ENCODE results near the gene BMP7. TPM values are rescaled to one million over a fixed set of nuclear protein-coding genes. Genes with fewer than 3 reads are reported as not detected.
"Not testable (repeated sequence)": the region's sequence is repeated elsewhere in the genome, so short reads cannot be mapped to it uniquely, and the experiment has no call there.

The BMP7 gene
- total RNA-seq, 1 donor from 2014 or later = 0.10 TPM

DNA sequence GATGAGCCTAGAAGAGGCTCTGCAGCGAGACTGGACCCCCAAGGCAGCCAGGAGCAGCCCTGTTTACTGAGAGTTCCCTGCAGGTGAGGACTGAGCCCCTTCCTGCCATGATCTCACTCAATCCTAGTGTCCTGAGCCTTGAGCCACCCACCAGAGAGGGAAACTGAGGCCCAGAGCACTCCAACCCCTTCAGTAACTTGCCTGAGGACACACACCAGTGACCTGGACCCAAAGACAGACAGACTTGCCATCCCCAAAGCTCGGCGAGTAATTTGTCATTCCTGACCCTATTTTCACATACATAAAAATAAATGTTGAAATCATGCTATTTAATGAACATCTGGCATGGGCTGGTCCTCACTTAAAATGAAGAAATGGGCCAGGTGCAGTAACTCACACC, 16.7 kb downstream of the BMP7 start:
- no peak for DNase-seq (ENCODE audit: low read depth)

DNA sequence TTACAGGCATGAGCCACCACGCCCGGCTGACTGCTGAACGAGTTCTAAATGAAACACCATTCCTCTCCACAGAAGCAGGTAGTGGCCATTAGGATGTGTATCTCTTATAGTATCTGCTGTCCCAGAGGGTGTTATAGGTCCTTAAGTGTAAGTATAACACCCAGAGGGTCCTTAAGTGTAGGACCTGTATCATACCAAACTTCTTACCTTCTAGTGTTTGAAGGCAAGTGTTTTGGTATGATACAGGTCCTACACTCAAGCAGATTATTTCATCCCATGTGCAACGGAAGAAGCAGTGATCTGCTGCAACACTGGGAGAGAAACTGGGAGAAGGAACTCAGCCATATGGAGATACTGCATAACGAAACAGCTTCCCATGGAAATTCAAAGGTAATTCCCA, 17.4 kb downstream of the BMP7 start:
- DNase-seq (ENCODE audit: low read depth) = no peak

DNA sequence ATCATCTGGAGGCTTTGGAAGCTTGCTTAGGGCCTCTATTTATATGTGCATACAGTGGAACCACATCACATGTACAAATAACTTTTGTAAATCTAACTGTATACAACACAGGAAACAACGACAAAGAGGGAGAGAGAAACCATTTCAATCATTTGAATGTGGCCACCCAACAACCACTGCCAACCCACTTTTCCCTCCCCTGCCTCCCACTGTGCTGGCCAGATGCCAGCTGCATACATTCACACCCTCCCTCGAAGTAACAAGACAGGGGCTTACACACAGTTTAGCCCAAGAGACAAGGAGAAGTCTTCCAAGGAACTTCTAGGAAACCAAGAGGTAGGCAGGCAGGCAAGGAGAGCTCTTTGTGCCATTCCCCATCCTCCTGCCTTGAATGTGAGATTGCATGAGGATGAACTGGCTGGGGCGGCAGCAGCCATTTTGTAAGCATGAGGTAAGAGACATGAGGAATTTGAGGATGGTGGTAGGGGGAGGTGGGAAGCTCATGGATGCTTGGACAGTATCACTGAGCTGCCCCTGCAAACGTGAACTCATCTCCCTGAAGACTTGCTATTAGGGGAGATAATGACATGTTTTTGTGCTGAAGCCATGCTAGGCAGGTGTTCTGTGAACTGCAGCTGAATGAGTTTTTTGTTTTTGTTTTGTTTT, 18.2 kb downstream of the BMP7 start:
- DNase-seq (ENCODE audit: low read depth) = no peak

DNA sequence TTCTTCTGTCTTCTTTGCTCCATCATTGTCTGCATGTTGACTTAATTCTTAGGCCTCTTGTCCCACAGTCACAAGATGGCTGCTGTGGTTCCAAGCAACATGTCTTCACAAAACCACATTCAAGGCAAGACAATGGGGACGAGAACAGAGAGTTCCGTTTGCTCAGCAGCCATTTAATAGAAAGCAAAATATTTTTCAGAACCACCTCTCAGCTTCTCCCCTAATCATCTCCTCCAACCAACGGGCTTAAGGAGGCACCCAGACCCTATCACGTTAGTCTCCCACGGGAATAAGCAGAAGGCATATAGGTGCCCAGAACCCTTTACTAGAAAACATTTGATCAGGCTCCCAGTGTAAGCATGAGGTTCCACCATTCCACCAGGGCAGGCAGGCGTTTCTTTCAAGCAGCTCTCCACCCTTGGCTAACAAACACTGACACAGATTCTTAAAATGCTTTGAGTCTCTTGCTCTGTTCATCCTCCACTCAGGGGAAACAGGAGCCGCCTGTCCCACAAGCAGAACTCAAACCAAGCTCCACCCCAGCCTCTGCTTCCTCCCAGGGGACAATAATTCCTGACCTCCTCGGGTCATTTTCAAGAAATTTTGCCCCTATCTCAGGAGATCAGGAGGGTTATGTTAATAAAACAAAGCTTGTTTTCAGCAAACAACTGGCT, 19.0 kb downstream of the BMP7 start:
- DNase-seq (ENCODE audit: low read depth) = no peak

DNA sequence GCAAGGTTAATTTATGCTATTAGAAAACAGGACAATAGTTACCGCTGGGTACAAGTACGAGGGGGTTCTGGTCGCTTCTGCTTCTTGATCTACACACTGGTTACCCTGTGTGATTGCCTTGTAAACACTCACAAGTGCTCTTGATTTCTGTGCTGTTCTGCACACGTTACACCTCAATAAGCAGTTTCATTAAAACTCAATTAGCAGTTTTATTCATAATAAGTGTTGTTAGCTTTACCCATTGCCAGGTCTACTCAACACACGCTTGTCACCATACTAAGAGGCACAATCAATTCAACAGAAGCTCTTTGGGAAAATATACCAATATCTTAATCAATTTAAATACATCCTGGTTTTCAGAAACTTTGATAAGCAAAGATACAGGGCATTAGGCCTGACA, 20.4 kb downstream of the BMP7 start:
- DNase-seq (ENCODE audit: low read depth) = no peak

DNA sequence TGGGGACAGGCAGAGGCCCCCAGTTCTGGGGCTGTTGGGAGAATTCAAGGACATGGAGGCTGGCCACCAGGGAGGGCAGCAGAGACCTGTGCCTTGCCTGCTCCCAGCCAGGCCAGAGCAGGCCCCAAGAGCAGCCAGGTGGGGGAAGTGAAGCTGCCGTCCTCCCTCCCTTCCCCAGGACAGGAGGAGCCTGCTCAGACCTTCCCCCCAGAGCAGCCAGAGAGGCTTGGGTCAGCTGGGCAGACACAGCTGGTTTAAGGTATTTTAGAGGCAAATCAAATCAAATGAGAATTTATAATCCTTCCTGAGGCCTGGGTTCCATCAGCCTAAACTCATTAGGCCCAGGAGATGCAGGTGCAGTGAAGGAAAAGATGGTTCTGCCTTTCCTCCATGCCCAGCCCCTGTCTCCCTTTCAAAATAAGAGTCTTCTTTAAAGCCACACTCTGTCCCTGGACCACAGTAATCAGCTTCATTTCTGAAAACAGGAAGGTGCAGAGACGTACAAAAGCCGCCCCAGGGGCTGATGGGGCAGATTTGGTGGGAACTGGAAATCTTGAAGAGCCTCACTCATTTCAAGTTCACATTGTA, 21.7 kb downstream of the BMP7 start:
- no peak for DNase-seq (ENCODE audit: low read depth)

DNA sequence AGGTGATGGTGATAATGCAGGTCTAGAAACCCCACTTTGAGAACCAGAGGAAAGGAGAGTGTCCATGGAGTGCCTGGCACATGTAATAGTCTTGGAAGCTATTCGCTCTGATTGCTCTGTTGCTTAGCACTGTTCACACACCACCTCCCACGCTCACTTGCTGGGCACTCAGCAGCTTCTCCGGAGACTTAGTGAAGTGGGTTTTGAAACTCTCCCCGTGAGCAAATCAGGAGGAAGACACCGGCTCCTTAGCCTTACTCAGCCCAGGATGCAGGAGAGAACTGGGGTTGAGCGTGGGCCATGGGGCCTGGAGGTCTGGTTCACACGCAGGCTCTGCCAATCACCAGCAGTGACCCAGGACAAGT, 22.2 kb downstream of the BMP7 start:
- DNase-seq (ENCODE audit: low read depth) = no peak

DNA sequence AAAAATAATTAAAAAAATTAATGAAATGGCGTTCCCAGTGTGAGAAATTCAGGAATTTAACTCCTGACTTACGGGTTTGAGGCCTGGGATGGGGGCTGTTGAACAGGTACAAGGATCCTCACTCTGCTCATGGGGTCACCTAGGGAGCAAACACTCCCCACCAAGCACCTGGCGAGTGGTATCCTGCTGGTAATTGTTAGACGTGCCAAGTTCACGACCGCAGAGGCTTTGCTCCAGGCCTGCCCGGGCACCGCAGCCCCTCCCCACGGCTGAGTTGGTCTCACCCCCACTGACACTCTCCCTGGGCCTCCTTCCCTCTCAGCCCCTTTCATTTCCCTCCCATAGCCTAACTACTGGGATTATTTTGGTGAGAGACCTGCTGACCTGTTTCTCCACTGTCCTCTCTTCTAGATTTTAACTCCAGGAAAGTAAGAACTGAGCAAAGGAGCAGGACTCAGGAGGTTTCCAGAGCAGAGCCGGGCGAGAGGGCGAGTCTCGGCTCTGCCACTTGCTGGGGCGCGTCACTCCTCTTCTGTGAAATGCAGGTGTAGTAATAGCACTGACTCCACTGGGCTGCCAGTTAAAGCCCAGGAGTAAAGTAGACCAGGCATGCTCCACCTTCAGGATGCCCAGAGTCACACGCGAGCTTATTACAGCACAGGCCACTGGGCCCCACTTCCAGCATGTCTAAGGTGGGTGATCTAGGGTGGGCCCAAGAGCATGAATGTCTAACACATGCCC, 22.8 kb downstream of the BMP7 start:
- no peak for DNase-seq (ENCODE audit: low read depth)

DNA sequence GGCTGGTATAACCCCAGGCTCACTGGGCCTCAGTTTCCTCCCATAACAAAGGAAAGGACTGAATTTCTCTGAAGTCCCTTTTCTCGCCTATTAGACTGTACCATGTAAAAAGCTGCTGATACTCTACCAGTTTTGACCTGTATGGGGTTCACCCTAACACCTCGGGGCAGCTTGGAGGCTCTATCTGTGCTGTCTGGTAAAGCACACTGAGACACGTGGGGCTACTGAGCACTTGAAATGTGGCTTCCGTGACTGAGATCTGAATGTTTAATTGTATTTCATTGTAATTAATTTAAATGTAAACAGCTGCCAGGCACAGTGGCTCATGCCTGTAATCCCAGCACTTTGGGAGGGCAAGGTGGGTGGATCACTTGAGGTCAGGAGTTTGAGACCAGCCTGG, 24.0 kb downstream of the BMP7 start:
- no peak for DNase-seq (ENCODE audit: low read depth)

DNA sequence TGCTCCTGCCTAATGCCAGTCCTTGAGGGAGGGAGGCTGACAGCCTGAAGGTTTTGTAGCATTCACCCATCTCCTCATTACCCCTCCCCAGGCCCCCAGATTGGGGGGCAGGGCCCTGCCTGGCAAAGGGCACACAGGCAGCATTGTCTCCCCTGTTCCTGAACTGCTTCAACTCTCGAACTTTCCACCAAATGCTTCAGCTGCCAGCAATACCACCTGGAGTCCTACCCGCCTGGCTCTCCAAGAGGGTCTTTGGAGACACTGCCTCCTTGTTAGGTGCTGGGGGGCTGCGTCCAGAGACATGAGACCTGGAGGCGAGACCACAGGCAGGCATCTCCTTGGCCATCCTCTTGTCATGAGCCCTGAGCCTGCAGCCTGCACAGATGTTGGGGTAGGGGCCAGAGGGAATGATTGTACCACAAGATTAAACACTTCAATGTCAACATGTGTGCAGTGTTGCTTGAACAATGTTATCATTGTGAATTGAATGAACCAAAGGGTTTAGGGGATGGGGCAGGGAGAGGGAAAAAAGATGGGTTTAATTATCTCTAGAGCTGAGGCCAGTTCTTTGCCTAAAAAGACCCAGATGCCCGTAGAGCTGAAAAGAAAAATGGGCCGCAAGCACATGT, 25.0 kb downstream of the BMP7 start:
- no peak for DNase-seq (ENCODE audit: low read depth)

DNA sequence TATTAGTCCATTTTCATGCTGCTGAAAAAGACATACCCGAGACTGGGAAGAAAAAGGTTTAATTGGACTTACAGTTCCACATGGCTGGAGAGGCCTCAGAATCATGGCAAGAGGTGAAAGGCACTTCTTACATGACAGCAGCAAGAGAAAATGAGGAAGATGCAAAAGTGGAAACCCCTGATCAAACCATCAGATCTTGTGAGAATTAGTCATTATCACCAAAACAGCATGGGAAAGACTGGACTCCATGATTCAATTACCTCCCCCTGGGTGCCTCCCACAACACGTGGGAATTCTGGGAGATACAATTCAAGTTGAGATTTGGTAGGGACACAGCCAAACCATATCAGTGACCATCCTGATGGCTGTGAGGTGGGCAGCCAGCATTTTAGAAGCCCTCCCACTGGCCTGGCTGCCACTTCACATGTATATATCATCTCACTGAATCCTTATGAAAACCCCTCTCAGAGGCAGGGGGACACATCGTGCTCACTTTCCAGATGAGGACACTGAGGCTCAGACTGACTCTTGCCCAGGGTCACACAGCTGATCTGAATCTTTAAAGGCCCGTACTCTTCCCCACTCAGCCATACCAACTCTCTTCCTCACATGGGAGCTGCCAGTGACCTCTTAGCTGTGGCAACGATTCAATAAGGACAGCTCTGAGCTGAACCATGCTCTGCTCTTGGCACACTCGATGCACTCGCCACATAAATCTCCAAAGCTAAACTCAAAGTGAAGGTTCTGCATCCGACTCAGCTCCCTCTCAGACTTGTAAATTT, 25.7 kb downstream of the BMP7 start:
- DNase-seq (ENCODE audit: low read depth) = no peak

DNA sequence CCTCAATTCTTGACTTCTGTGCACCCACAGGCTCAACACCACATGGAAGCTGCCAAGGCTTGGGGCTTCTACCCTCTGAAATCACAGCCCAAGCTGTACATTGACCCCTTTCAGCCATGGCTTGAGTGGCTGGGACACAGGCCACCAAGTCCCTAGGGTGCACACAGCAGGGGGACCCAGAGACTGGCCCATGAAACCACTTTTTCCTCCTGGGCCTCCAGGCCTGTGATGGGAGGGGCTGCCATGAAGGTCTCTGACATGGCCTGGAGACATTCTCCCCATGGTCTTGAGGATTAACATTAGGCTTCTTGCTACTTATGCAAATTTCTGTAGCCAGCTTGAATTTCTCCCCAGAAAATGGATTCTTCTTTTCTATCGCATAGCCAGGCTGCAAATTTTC, 26.7 kb downstream of the BMP7 start:
- DNase-seq (ENCODE audit: low read depth) = not testable (repeated sequence)

DNA sequence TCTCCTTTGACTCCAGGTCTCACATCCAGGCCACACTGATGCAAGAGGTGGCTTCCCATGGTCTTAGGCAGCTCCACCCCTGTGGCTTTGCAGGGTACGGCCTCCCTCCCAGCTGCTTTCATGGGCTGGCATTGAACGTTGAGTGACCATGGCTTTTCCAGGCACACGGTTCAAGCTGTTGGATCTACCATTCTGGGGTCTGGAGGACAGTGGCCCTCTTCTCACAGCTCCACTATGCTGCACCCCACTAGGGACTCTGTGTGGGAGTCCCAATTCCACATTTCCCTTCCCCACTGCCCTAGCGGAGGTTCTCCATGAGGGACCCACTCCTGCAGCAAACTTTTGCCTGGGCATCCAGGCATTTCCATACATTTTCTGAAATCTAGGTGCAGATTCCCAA, 27.1 kb downstream of the BMP7 start:
- not testable (repeated sequence) for DNase-seq (ENCODE audit: low read depth)

DNA sequence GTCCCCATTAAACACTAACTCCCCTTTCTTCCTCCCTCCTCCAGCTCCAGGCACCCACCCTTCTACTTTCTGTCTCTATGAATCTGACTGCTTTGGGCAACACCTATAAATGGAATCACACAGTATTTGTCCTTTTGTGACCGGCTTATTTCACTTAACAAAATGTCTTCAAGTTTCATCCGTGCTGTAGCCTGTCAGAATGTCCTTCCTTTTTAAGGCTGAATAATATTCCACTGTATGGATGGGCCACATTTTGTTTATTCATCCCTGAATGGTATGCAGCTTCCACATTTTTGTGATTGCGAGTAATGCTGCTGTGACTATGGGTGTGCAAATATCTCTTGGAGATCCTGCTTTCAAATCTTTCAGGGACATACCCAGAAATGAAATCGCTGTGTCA, 28.4 kb downstream of the BMP7 start:
- DNase-seq (ENCODE audit: low read depth) = no peak

DNA sequence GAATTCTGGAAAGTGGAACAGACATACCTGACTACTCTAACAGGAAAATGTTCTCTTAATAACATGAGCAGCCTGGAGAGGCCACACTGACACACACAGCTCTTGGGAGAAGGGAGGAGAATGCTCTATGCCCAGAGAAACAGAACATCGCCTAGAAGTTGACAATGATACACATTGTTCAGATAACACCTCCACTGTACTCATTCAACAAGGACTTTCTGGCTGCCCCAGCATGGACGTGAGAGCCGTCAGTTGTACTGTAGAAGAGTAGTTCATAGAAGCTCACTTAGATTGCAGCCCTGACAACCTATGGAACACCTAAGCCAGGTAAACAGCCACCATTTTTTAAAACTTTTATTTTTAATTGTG, 28.9 kb downstream of the BMP7 start:
- DNase-seq (ENCODE audit: low read depth) = no peak

DNA sequence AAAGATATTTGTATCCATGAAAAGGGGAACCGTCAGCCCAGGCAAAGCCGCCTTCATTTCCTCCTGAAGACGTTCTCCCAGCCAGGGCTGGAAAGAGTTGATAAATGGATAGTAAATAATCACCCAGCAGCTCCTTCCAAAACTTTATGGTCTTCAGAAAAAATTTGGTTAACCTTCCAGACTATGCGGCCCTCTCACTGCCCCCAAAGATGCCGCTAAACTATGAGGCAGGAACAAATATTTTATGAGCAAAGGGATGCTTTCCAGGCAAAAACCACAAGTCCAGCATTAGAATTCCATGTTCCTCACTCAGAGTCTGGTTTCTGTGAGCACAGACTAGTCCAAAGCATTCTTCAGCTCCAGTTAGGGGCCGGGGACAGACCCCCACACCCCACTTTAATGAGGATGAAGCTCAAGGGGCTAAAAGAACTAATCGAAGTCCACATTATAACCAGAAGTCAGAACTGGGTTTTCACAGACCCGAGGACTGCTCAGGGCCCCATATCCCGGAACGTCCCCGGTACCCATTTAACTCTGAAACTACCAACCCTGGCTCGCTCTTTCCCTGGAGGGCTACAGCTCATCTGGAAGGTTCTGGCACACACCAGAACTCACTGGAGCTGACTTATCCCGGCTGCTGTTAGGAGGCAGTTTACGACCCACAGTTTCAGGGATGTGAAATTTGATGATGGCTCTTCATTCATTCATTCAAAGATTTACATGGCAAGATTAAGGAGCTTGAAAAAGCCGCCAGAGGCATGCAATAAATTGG, 29.4 kb downstream of the BMP7 start:
- no peak for DNase-seq (ENCODE audit: low read depth)

DNA sequence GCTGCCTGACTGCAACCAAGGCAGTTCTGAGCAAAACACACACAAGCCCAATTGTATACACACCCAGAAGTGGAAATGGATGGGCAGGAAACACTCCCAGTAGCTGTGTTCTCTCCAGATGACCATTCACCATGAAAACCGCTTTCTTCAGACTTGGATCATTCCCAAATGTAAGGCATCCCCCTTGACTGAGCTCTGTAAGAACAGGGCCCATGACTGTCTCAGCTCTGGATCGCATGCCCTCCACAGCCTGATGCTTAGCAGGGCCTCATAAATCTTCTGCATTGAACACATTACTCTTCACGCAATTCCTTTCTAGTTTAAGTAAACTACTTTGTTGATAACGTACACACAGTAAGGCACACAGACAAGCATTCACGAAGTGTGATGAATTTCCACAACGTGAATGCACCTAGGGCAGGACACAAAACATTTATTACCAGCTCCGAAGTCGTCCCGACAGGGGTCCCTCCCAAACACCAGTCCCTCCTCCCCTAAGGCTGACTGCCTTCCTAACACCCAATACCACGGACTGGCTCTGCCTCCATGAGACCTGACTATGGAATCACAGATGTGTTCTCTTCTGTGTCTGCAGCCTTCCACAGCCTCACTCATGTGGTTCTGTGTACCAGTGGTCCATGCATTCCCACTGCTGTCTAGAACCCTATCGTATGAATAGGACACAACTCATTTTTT, 31.7 kb downstream of the BMP7 start:
- no peak for DNase-seq (ENCODE audit: low read depth)

DNA sequence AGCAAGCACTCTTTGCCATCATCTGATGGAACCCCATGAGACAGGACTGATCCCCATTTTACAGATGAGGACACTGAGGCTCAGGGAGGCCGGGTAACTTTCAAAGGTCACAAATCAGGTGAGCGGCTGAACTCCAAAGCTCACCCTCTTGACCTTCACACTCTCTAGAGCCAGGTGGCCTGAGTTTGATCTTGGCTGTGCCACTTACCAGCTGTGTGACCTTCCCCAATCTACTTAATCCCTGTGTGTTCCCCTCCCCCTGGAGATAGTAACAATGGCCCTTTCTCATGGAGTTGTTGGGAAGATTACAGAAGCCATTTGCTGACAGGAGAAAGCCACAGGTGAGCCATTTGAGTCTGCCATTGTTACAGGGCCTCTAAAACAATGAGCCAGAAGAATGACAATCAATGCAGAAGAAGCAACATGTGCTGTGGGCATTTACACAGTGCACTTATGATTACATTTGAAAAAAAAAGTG, 34.5 kb downstream of the BMP7 start:
- no peak for DNase-seq (ENCODE audit: low read depth)

DNA sequence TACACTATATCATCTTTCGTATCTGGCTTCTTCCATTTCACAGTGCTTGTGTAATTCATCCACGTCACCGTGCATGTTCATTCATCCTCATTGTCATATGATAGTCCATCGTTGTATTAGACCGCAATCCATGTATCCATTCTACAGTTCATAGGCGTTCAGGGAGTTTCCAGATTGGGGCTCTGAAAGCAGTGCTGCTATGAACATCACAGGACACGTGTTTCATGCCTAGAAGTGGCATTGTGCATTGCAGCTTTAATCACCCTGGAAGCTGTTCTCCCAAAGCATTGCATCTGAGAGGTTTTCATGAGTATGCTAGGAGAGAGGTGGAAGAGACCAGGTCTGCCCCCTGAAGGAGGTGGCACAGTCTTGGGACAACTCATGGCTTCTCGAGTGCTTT, 35.3 kb downstream of the BMP7 start:
- DNase-seq (ENCODE audit: low read depth) = no peak

DNA sequence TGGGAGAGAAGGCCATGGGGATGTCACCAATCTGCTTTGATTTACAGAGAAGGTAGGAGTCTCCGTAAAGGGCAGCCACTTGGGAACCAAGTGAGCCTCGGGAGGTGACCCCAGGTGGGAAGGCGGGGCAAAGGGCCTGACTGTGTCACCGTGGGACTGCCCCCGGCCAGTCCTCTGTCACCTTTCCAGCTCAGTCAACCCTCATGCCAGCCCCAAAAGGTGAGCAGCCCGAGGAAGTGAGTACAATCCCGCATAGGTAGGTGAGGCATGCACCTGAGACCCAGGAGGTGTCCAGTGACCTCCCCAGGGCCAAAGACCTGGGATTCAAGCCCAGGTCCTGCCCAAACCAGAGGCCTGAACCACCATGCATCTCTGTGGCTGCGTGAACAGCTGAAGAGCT, 36.2 kb downstream of the BMP7 start:
- no peak for DNase-seq (ENCODE audit: low read depth)

All from renal cortical epithelial cell (primary cell).